ENCODE measurements around the gene ATXN1. TPM values are rescaled to one million over a fixed set of nuclear protein-coding genes. Genes with fewer than 3 reads are reported as not detected.
"Not testable (repeated sequence)": the region's sequence is repeated elsewhere in the genome, so short reads cannot be mapped to it uniquely, and the experiment has no call there.

The ATXN1 gene
- total and polyA plus RNA-seq, 2 of the 8 experiments (the other 6 are each of a cell fraction or from before 2014, with no cell fraction given), result 1.6 to 4.0 TPM

DNA sequence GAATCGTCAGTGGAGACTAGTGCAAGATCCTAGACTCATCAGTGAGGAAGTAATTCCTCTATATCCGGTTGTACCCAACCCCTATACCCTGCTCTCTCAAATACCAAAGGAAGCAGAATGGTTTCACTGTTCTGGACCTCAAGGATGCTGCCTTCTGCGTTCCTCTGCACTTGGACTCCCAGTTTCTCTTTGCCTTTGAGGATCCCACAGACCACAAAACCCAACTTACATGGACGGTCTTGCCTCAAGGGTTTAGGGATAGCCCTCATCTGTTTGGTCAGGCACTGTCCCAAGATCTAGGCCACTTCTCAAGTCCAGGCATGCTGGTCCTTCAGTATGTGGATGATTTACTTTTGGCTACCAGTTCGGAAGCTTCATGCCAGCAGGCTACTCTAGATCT, 301.8 kb downstream of the ATXN1 start:
- H2AFZ ChIP-seq (ENCODE audit: low read length); H2AK5ac ChIP-seq (ENCODE audit: low read depth, low read length); H2BK20ac ChIP-seq (ENCODE audit: low read length); FAIRE-seq; H3K18ac ChIP-seq (ENCODE audit: extremely low read depth, low read length); H3K14ac ChIP-seq (ENCODE audit: insufficient read length); H3K9ac ChIP-seq (replicated peaks in 1 of 4; ENCODE audit: extremely low read depth in 1 of 4, low read depth in 3 of 4, low read length in 3 of 4); POLR2A ChIA-PET (ENCODE audit: partially characterized antibody); H4K5ac ChIP-seq (ENCODE audit: insufficient read length, low read depth, low read length); H3K4ac ChIP-seq (replicated peaks; ENCODE audit: insufficient read length, low read depth, low read length); H2BK120ac ChIP-seq (replicated peaks; ENCODE audit: low read depth, low read length); H2BK12ac ChIP-seq (ENCODE audit: low read depth, low read length); H3K27me3 ChIP-seq (replicated peaks in 1 of 4; ENCODE audit: control insufficient read depth in 3 of 4, extremely low read depth in 1 of 4, insufficient read depth in 3 of 4, low read length in 3 of 4); H3K4me2 ChIP-seq (ENCODE audit: insufficient read depth in 1 of 2, low read depth in 2 of 2, low read length in 2 of 2); H2BK5ac ChIP-seq (ENCODE audit: low read depth, low read length); H3K23me2 ChIP-seq (ENCODE audit: low read depth, low read length); H4K8ac ChIP-seq (ENCODE audit: extremely low read depth, insufficient read depth, low read length); H3K4me1 ChIP-seq (replicated peaks in 1 of 4; ENCODE audit: control insufficient read depth in 3 of 4, insufficient read depth in 4 of 4, low read length in 3 of 4); H3K9me3 ChIP-seq (ENCODE audit: insufficient read depth in 2 of 2, low read depth in 1 of 2, low read length in 1 of 2); H3K79me2 ChIP-seq (ENCODE audit: control insufficient read depth in 1 of 2, insufficient read depth in 2 of 2, low read length in 2 of 2); H4K20me1 ChIP-seq (replicated peaks in 1 of 2; ENCODE audit: control insufficient read depth in 1 of 2, insufficient read depth in 2 of 2, low read length in 2 of 2); H3K56ac ChIP-seq (replicated peaks; ENCODE audit: insufficient read length, low read depth, low read length); H3K79me1 ChIP-seq (ENCODE audit: low read depth, low read length); H3K23ac ChIP-seq (ENCODE audit: insufficient read length); H3K27ac ChIP-seq (ENCODE audit: low read depth, low read length); H3K36me3 ChIP-seq (ENCODE audit: control insufficient read depth in 2 of 4, insufficient read depth in 4 of 4, low read length in 3 of 4); H4K91ac ChIP-seq (replicated peaks; ENCODE audit: insufficient read length, low read length); H3K4me3 ChIP-seq (ENCODE audit: extremely low read depth in 1 of 4, insufficient read depth in 2 of 4, low read depth in 3 of 4, low read length in 4 of 4); H2BK15ac ChIP-seq (ENCODE audit: low read length); DNase-seq (ENCODE audit: low read depth in 1 of 2, low spot score in 2 of 2): not testable (repeated sequence)
- CTCF ChIA-PET (ENCODE audit: partially characterized antibody), result interaction anchor here (1.0 to 1.4 kb wide), 3 partner anchors 12 to 45 kb away, joined by 3 to 6 read pairs (median 3); no protein-coding TSS in a partner anchor
- WGBS, 2 experiments (ENCODE audit: extremely low coverage in 1 of 2, insufficient coverage in 1 of 2, insufficient read length in 1 of 2, insufficient replicate concordance in 2 of 2, low coverage in 1 of 2, low lambda C conversion rate in 2 of 2, missing lambda C conversion rate in 1 of 2), result 69% methylated on average over 5 of the region's 5 CpGs; no CpG with 5 or more reads in 1 of the 2 experiments
